ENCODE data around the gene IPP.
A peak's percentile ranks its signal among the peaks of the same experiment; 100 is the strongest.

Gene IPP

DNA sequence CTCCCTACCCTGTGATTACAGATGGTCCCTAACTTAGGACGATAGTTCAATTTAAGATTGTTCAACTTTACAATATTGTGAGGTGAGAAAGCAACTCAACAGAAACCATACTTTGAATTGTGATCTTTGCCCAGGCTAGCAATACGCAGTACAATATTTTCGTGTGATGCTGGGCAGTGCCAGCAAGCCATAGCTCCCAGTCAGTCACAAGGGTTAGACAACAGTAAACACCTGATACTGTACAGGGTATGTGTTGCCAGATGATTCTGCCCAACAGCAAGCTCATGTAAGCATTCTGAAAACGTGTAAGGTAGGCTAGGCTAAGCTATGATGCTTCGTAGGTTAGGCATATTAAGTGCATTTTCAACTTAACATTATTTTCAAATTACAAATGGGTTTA, 76.0 kb downstream of the IPP start:
- TF ChIP-seq, protein P1, sequence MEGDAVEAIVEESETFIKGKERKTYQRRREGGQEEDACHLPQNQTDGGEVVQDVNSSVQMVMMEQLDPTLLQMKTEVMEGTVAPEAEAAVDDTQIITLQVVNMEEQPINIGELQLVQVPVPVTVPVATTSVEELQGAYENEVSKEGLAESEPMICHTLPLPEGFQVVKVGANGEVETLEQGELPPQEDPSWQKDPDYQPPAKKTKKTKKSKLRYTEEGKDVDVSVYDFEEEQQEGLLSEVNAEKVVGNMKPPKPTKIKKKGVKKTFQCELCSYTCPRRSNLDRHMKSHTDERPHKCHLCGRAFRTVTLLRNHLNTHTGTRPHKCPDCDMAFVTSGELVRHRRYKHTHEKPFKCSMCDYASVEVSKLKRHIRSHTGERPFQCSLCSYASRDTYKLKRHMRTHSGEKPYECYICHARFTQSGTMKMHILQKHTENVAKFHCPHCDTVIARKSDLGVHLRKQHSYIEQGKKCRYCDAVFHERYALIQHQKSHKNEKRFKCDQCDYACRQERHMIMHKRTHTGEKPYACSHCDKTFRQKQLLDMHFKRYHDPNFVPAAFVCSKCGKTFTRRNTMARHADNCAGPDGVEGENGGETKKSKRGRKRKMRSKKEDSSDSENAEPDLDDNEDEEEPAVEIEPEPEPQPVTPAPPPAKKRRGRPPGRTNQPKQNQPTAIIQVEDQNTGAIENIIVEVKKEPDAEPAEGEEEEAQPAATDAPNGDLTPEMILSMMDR (IDR thresholded peaks at IDR 0.05; ENCODE audit: low read depth, low read length, missing control alignments) = no peak
- no peak for DNase-seq
- H3K4me3 ChIP-seq (ENCODE audit: low read depth, low read length) = no peak overlapping the region
- no peak overlapping the region for H3K27ac ChIP-seq
- H3K27me3 ChIP-seq (replicated peaks) = no peaks in the 10 kb centered on the region
- in situ Hi-C loops (cut with HindIII; ENCODE audit: low pct_ligation_motif_present, low sequenced_read_pairs) = no loop called here
- peaks cover 3% of the 10 kb centered on the region for H3K36me3 ChIP-seq (replicated peaks)

DNA sequence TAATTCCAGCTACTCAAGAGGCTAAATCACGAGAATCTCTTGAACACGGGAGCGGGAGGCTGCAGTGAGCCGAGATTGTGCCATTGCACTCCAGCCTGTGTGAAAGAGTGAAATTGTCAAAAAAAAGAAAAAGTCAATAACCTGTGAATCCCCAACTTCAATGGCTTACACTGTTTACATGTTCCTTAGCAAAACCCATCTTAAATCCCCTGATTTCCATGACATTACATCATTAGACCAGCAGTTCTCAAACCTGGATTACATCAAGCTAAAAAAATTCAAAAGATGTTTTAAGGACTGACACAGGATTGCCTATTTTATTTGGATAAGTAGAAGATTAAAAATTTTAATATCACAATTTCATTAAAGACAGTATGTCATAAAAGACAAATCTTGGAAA, 76.5 kb downstream of the IPP start:
- in situ Hi-C loops (cut with HindIII; ENCODE audit: low pct_ligation_motif_present, low sequenced_read_pairs) = no loop called here
- TF ChIP-seq, protein P1 (IDR thresholded peaks at IDR 0.05; ENCODE audit: low read depth, low read length, missing control alignments) = no peak
- no peak for DNase-seq

DNA sequence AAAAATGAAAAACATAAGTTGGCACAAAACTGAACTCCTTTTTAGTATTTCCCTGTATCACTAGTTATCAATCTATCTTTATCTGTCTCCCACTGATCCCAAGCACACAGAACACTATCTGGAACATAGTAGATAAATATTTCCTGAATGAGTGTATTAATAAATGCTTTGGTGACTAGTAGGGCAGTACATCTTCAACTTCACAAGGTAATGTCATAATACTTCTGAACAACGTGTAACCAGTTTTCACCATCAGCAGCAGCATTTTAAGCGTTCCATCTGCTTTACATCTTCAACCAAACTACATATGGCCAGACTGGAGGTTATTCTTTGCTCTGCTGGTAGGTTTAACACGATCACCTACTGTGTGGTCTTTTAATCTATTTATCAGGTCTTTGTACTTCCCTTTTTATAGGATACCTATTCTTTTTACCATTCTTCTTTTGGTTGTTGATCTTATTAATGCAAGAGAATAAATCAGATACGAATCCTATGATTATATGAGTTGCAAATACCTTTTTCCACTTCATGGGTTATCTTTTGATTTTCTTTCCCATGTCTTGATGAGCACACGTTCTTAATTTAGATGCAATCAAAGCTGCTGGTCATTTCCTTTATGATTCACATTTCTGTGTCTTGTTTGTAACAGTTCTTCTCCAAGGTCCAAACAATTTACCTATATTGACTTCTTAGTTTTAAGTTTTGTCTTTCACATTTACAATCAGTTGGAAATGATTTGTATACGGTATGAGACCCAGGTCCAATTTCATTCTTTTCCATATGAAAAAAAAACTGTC, 80.4 kb downstream of the IPP start:
- in situ Hi-C loops (cut with HindIII; ENCODE audit: low pct_ligation_motif_present, low sequenced_read_pairs) = no loop called here
- no peak overlapping the region for H3K4me3 ChIP-seq (ENCODE audit: low read depth, low read length)
- H3K27ac ChIP-seq = peak overlapping the region; percentile 7
- peaks cover 3% of the 10 kb centered on the region for H3K36me3 ChIP-seq (replicated peaks)
- DNase-seq = no peak
- TF ChIP-seq, protein P1 (IDR thresholded peaks at IDR 0.05; ENCODE audit: low read depth, low read length, missing control alignments) = no peak
- no peaks in the 10 kb centered on the region for H3K27me3 ChIP-seq (replicated peaks)

More for the DNA sequence above, 76.5 kb downstream of the IPP start:
- Histone ChIP-seq H3K27ac (no peak overlapping the region), H3K36me3 (replicated peaks) (peaks cover 3% of the 10 kb centered on the region), H3K4me3 (ENCODE audit: low read depth, low read length) (no peak overlapping the region), H3K27me3 (replicated peaks) (no peaks in the 10 kb centered on the region)

DNA sequence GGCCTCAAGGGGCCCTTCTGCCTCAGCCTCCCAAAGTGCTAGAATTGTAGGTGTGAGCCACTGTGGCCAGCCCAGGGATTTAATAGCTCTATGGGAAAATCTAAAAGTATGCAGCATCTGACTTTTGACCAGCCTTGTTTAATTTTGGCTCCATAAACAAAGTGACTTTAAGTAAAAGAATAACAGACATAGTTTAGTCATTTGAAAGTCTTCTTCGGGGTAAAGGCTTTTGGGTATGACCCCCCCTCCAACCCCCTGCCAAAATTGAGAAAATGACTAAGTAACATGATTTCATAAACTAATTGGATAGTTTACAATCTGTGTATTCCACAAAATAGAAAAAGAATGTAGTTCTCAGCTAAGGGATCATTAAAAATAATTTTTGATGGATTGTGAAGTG, 81.1 kb downstream of the IPP start:
- in situ Hi-C loops (cut with HindIII; ENCODE audit: low pct_ligation_motif_present, low sequenced_read_pairs) = no loop called here
- TF ChIP-seq, protein P1 (IDR thresholded peaks at IDR 0.05; ENCODE audit: low read depth, low read length, missing control alignments) = no peak

DNA sequence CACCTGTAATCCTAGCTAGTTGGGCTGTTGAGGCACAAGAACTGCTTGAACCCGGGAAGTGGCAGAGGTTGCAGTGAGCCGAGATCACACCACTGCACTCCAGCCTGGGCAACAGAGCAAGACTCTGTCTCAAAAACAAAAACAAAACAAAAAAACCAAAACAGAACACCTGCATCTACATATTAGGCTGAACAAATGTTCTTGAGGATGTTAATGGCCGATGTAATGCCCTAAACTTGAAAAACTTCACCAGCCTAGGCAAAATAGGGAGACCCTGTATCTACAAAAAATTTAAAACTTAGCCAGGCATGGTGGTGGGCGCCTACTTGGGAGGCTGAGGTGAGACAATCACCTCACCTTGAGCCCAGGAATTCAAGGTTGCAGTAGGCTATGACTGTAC, 81.9 kb downstream of the IPP start:
- Histone ChIP-seq H3K36me3 (replicated peaks) (no peaks in the 10 kb centered on the region), H3K27ac (no peak overlapping the region), H3K4me3 (ENCODE audit: low read depth, low read length) (no peak overlapping the region), H3K27me3 (replicated peaks) (no peaks in the 10 kb centered on the region)
- TF ChIP-seq, protein P1 (IDR thresholded peaks at IDR 0.05; ENCODE audit: low read depth, low read length, missing control alignments) = no peak
- DNase-seq = no peak
- in situ Hi-C loops (cut with HindIII; ENCODE audit: low pct_ligation_motif_present, low sequenced_read_pairs) = no loop called here

More for the DNA sequence above, 81.1 kb downstream of the IPP start:
- Histone ChIP-seq H3K4me3 (ENCODE audit: low read depth, low read length) (no peak overlapping the region), H3K27ac (no peak overlapping the region), H3K27me3 (replicated peaks) (no peaks in the 10 kb centered on the region), H3K36me3 (replicated peaks) (no peaks in the 10 kb centered on the region)
- no peak for DNase-seq
